Glomerular visceral epithelial cell (primary cell): ENCODE data around the gene PDIA2.
"Not testable (repeated sequence)": the region's sequence is repeated elsewhere in the genome, so short reads cannot be mapped to it uniquely, and the experiment has no call there.

ENCODE experiments used
- DNase-seq: peaks from one replicate; pipeline ENCODE4 v3.0.0-alpha.2; 2016; ENCODE audit errors: extremely low spot score

The PDIA2 gene

GRCh38 chr16:325375-326145, 42.6 kb downstream of the PDIA2 start:
- no peak for DNase-seq

- no peak for DNase-seq
These were observed 47.8 kb downstream of the PDIA2 start for GRCh38 chr16:330741-331140.

GRCh38 chr16:331181-331814, 48.3 kb downstream of the PDIA2 start:
- DNase-seq: not testable (repeated sequence)

DNA sequence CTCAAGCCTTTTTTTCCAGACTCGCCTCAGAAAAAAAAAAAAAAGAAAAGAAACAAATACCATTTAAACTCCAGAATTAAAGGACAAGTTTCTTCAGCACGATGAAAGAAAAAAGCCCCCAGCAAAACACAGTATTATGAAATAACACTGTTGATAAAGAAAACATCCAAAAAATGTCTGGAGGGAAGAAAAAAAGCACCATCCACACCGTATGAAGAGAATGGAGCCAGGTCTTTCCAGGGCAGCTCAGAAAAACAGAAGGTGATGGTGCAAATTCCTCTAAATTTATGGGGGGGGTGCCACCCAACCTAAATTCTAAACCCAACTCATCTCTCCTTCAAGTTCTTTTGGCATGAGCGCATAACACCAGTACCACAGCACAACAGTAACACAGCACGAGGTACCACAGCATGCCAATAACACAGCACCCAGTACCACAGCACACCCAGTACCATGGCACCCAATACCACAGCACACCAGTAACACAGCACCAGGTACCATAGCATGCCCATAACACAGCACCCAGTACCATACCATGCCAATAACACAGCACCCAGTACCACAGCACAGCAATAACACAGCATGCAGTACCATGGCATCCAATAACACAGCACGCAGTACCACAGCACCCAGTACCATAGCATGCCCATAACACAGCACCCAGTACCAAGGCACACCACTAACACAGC, 50.6 kb downstream of the PDIA2 start:
- no peak for DNase-seq

DNA sequence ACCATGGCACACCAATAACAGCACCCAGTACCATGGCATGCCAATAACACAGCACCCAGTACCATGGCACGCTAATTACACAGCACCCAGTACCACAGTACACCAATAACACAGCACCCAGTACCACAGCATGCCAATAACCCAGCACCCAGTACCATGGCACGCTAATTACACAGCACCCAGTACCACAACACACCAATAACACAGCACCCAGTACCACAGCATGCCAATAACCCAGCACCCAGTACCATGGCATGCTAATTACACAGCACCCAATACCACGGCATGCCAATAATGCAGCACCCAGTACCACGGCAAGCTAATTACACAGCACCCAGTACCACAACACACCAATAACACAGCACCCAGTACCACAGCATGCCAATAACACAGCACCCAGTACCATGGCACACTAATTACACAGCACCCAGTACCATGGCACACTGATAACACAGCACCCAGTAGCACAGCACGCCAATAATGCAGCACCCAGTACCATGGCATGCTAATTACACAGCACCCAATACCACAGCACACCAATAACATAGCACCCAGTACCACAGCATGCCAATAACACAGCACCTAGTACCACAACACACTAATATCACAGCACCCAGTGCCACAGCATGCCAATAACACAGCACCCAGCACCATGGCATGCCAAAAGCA, 51.3 kb downstream of the PDIA2 start:
- DNase-seq: not testable (repeated sequence)

DNA sequence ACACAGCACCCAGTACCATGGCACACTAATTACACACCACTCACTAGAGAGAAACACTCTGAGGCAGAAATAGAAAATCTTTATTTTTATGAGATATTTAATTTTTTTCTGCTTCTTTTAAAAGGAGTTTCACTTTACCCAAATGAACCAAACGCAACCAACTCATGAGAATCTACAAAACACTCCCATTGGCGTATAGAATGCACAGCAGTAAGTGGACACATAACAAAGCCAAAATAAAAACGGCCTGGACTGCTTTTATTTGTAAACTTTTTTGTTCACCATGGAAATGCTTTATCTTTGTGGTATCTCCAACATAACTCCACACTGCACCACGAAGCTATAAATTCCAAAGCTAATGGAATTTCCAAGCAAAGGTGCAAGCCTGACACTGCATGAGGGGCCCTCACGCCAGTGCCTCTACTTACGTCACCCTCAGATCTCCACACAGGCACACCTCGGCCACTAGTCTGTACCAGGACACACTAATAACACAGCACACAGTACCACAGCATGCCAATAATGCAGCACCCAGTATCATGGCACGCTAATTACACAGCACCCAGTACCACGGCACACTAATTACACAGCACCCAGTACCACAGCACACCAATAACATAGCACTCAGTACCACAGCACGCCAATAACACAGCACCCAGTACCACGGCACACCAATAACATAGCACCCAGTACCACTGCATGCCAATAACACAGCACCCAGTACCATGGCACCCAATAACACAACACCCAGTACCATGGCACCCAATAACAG, 52.1 kb downstream of the PDIA2 start:
- not testable (repeated sequence) for DNase-seq

GRCh38 chr16:336269-336668, 53.3 kb downstream of the PDIA2 start:
- no peak for DNase-seq
